ENCODE results near the gene SFMBT2.
"Not testable (repeated sequence)": the region's sequence is repeated elsewhere in the genome, so short reads cannot be mapped to it uniquely, and the experiment has no call there.

The SFMBT2 gene

GRCh38 chr10:7401156-7401555 lies 9.7 kb downstream of the SFMBT2 start:
- DNase-seq (ENCODE audit: low spot score): no peak

DNA sequence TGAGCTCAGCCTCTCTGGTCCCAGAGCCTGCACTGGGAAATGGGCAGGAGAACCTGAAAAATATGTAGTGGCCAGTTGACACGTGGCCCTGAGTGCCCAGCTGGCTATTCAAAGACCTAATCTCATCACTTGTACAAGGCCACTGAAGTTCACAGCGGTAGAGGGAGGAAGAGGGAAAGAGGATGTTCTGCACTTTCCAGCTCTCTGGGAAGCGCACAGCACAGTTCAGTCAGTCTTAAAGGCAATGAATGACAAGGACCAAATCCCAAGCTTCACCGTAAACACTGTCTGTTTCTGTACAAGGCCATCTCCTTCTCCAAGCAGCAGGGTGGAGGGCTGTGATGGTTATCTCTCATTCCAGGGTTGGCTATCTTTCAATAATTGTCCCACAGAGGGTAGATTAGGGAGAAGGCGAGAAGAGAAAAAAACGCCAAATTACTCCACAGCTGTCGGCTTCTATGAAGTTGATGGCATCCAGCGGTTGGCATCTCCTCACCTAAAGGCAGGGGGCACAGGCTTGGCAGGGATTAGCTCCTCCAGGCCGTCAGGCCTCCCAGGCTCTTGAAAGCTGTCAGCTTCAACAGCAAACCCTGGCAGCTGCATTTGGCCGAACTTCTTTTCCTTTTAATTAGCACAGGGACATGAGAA lies 10.6 kb downstream of the SFMBT2 start:
- no peak for DNase-seq (ENCODE audit: low spot score)

DNA sequence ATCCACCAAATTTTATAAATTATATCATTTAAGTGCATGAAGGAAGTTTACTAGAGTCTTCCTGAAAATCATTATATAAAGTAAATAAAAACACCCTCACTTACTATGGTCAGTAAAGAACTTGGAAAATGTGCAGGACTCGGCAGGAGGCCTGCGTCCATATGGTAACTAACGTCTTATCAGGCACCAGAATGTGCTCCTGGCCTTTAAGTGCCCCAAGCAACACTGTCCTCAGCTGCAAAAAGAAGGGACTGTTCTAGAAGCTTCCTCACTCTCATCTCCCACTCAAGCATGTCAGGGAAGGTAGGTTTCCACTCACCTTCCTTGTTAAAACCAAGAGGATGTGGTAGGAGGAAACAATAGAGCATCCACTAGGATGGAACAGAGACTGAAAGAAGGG lies 11.3 kb downstream of the SFMBT2 start:
- no peak for DNase-seq (ENCODE audit: low spot score)

GRCh38 chr10:7397049-7398035 lies 13.5 kb downstream of the SFMBT2 start:
- no peak for DNase-seq (ENCODE audit: low spot score)

- DNase-seq (ENCODE audit: low spot score): not testable (repeated sequence)
Observed at GRCh38 chr10:7392301-7392700, 18.5 kb downstream of the SFMBT2 start.

DNA sequence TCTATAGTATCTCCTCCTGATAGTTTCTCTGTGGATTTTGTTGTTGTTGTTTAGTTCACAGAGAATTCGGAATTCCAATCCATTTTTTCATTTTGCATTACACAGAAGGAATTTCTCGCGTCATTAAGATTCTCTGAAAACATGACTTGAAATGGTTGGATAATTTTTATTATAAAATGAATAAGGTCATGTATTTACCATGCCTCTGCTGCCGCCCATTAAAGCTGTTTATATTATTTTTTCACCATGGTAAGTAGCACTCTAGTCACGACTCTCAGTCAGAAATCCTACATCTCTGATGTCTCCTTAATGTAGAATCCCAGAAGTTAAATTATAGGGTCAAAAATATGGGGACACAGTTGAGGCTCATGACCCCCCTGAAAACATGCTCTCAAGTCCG lies 19.1 kb downstream of the SFMBT2 start:
- no peak for DNase-seq (ENCODE audit: low spot score)

DNA sequence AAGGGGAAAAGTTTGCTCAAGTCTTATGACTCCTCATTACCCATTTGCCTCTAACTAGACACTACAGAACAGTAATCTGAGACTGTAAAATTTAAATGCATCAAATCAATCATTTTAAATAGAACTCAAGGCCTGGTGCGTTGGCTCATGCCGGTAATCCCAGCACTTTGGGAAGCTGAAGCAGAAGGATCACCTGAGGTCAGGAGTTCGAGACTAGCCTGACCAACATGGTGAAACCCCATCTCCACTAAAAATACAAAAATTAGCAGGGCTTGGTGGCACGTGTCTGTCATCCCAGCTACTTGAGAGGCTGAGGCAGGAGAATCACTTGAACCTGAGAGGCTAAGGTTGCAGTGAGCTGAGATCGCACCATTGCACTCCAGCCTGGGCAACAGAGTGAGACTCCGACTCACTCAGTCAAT lies 20.1 kb downstream of the SFMBT2 start:
- not testable (repeated sequence) for DNase-seq (ENCODE audit: low spot score)

DNA sequence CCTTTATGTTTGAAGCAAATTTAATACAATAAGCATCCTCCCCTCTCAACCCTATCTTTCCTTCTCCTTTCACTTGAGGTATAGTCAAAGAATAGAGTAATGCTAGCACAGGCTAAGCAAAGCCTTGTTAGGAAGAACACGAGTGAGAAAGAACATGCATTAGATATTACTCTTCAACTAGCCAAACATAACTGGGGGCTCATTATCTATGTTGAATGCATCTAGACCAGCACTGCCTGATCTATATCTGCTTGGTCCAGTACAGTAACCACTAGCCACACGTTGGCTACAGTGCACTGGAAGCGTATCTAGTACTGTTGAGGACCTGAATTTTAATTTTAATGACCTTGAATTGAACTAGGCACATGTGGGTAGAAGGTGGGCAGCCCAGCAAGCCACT lies 21.0 kb downstream of the SFMBT2 start:
- DNase-seq (ENCODE audit: low spot score): no peak

DNA sequence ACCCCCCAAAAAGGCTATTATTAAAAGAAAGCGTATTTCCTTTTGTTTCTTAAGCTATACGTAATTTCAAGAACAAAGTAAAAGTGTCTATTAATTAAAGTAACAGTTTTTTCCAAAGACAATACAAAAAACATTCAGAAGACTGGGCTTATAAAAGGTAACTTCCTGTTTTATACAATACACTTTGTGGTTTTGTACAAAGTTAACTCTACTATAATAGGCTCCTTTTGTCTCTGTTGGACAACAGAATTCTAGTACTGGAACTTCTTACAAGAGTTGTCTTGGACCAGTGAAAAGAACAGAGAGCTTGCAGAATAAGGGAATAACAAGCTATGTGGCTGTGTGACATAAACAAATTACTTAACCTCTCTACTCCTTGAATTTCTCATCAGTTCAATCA lies 21.5 kb downstream of the SFMBT2 start:
- DNase-seq (ENCODE audit: low spot score): no peak

GRCh38 chr10:7388602-7389001 lies 22.2 kb downstream of the SFMBT2 start:
- no peak for DNase-seq (ENCODE audit: low spot score)

DNA sequence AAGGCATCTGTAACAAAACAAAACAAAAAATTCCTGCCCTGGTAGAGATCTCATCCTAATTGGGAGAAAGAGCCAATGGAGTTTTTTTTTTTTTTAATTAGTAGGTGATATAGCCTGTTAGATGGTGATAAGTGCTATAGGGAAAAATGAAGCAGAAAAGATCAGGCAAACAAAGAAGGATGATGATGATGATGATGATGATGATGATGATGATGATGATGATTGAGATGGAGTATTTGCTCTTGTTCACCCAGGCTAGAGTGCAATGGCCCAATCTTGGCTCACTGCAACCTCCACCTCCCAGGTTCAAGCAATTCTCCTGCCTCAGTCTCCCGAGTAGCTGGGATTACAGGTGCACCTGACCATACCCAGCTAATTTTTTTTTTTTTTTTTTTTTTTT lies 22.7 kb downstream of the SFMBT2 start:
- DNase-seq (ENCODE audit: low spot score): not testable (repeated sequence)

DNA sequence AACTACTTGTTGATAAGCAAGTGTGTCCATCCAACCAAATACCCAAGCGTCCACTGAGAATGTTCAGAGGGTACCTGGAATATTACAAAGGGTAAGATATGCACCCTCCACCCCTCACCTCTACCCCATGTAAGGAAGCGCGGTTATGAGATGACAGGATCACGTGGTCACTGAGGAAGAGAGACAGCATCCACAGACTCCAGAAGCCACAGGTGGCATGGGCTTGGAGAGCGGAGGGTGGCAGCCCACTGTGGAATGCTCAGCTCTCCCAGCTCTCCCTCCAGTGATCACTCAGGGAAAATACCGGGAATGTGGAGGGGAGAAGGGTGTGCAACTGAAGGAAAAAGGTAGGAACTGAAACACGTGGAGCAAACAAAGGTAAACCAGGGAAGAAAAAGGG lies 25.7 kb downstream of the SFMBT2 start:
- no peak for DNase-seq (ENCODE audit: low spot score)

GRCh38 chr10:7383442-7383841 lies 27.4 kb downstream of the SFMBT2 start:
- DNase-seq (ENCODE audit: low spot score): no peak

GRCh38 chr10:7380704-7381241 lies 30.1 kb downstream of the SFMBT2 start:
- DNase-seq (ENCODE audit: low spot score): no peak

GRCh38 chr10:7378602-7379403 lies 32.0 kb downstream of the SFMBT2 start:
- no peak for DNase-seq (ENCODE audit: low spot score)

GRCh38 chr10:7377614-7378248 lies 33.1 kb downstream of the SFMBT2 start:
- no peak for DNase-seq (ENCODE audit: low spot score)

GRCh38 chr10:7374795-7375194 lies 36.0 kb downstream of the SFMBT2 start:
- DNase-seq (ENCODE audit: low spot score): no peak

GRCh38 chr10:7373039-7373438 lies 37.8 kb downstream of the SFMBT2 start:
- DNase-seq (ENCODE audit: low spot score): no peak

DNA sequence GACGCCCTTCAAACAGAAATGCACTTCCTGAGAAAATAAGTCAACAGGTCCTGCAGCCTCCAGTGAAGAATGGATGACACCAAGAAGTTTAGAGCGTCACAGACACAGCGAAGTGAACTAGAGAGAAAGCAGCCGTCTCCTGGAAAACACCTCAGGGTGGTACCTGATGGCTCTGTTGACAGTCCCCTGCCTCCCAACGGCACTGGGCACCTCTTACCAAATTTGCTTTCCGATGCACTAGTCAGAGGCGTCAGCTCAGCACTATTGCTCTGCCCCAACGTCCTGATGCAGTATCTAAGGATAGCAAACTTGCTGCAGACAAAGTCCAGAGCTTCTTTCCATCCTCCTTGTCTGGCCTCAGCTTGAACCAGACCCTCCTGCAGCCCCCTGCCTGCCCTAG lies 38.3 kb downstream of the SFMBT2 start:
- no peak for DNase-seq (ENCODE audit: low spot score)

DNA sequence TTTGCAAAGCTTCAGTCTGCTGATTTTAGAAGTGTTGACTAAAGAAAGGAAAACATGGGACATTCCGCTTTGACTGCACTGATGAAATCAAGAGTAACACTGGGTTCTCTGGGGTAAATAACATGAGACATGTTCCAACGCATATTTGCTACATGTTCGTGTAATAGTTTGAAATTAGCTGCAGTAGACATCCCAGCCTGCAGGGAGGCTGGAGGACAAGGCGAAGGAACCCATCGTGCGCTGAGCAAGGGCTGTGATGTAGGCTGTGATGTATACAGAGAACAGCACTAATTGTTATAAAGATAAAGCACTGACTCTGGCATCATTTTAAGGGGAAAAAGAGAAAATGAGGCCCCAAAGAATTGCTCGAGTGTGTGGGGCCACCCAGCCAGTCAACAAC lies 40.3 kb downstream of the SFMBT2 start:
- DNase-seq (ENCODE audit: low spot score): no peak

GRCh38 chr10:7365027-7365745 lies 45.6 kb downstream of the SFMBT2 start:
- DNase-seq (ENCODE audit: low spot score): no peak
